GM12872 (cell line): ENCODE data around the gene RPS6KA2.

ENCODE experiments used
- CTCF ChIP-seq: IDR thresholded peaks from 3 replicates; pipeline ENCODE4 v1.5.1; 2011; ENCODE audit warnings: low read depth, mild to moderate bottlenecking, low read length, moderate library complexity; ENCODE audit not compliant: insufficient read depth

The RPS6KA2 gene

DNA sequence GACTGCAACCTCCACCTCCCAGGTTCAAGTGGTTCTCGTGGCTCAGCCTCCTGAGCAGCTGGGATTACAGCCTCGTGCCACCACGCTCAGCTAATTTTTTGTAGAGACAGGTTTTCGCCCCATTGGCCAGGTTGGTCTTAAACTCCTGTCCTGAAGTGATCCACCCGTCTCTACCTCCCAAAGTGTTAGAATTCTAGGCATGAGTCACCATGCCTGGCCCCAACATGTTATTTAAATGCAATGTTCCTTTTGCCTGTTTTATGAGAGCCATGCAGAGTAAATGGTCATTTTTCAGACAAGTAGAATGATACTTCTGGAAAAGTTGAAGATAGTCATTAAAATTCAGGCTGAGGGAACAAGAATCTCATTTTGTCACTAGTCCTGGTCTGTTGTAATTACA, 43.8 kb upstream of the RPS6KA2 start:
- TF ChIP-seq CTCF = no peak

DNA sequence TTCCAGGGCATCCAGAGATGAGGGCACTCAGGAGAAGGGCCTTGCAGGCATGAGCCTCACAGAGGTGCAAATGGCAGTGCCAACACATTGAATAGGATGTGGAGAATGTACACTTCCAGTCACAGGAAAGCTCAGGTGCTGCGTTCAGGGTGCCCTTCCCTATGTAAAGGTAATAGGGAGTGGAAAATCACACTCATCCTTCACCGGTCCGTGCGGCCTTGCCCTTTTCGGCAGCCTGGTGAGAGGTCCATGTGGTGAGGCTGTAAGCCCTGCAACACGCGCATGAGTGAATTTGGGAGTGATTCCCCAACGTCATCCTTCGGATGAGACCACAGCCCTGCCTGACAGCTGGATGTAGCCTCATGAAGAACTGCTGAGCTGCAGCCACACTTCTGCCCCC, 43.0 kb upstream of the RPS6KA2 start:
- TF ChIP-seq CTCF = no peak

GRCh38 chr6:166667796-166668610, 41.0 kb upstream of the RPS6KA2 start:
- no peak for TF ChIP-seq CTCF

DNA sequence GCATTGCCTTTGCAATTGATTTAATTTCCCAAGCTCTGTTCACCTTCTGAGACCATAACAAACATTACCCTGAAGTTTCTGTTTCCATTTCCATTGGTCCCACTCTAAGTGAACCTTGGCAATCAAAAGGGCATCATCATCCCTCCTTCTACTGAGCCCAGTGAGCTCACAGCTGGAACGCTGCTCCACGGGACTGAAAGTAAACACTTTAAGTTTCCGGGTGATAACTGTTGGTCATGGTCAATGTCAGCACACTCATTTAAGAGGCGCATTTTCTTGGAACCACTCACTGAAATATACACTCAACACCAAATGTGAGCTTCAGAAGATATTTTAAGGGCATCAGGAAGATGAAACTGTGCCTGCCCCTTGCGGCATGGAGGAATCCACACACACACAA, 37.1 kb upstream of the RPS6KA2 start:
- TF ChIP-seq CTCF = no peak

GRCh38 chr6:166663568-166663967, 36.5 kb upstream of the RPS6KA2 start:
- TF ChIP-seq CTCF = no peak

- TF ChIP-seq CTCF = no peak
These were observed 35.6 kb upstream of the RPS6KA2 start for GRCh38 chr6:166662690-166663089.

DNA sequence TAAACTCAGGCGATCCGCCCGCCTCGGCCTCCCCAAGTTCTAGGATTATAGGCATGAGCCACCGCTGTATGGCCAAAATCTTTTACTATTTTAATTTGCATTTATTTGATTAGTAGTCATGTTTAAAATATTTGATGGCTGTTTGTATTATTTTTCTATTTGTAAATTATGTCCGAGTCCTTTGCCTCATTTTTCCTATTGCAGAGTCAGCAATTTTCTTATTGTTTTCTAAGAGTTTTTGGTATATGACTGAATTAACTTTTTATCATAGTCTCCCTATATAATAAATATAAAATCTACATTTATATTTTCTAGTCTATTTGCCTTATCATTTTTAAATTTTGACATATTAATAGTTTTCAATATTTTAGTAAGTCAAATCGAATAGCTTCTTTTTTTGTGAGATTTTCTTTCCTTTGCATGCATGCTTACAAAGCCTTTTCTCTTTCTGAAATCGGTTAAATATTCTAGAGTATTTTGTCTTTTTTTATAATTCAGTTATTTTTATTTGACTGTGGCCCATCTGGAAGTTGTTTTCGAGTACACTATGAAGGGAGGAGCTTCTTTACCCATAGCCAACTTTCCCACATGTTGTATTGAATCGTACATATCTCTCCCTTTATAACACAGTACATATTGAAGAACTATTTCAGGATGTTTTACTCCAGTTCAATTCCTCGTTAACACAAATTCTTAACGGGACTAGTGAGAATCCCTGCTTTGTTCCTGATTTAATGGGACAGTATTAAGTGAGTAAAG, 34.5 kb upstream of the RPS6KA2 start:
- no peak for TF ChIP-seq CTCF
